GM18505 (cell line): ENCODE results near the gene TBC1D20.
"Not testable (repeated sequence)": the region's sequence is repeated elsewhere in the genome, so short reads cannot be mapped to it uniquely, and the experiment has no call there.

Experiments
- ATAC-seq: cut with Tn5 transposase; IDR thresholded peaks from one replicate; pipeline ENCODE4 v1.9.1; 2021; ENCODE audit not compliant: unreplicated experiment
- POLR2A ChIP-seq: IDR thresholded peaks from 4 replicates; pipeline ENCODE4 v1.6.1; 2011; ENCODE audit warnings: borderline replicate concordance; ENCODE audit not compliant: insufficient read depth, insufficient read length; ENCODE audit errors: extremely low read depth

Gene TBC1D20

DNA sequence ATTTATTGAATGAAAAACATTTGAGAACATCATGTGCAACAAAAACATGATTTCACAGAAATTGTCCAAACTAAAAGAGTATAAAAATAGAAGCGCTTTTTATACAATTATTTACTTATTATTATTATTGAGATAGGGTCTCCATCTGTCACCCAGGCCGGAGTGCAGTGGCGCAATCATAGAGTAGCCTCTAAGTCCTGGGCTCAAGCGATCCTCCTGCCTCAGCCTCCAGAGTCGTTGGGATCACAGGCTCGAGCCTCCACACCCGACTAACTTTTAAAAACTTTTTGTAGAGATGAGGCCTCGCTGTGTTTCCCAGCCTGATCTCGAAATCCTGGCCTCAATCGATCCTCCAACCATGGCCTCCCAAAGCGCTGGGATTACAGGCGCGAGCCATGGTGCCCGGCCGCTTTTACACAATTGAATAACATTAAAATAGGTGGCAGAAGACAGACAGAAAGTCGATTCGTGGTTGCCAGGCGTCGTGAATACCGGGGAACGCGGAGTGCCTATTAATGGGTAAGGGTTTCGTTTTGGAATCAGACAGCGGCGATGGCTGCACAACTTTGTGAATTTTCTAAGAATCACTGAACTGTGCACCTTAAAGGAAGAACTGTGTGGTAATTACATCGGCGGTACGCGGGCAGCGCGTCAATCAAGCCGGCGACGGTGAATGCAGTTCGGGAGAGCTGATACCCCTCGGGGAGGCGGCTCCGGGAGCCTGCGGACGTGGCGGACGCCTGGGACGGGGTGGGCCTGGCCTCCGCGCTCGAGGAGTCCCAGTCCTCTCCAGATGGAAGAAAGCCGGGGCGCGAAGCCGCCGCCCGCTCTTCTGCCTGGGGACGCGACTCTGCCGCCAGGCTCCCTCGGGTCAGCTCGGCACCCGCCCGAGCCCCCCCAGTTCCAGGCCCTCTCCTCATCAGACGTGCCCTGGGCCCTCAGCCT, 807 bp downstream of the TBC1D20 start:
- ATAC-seq: peak; percentile 38
- TF ChIP-seq POLR2A: no peak

DNA sequence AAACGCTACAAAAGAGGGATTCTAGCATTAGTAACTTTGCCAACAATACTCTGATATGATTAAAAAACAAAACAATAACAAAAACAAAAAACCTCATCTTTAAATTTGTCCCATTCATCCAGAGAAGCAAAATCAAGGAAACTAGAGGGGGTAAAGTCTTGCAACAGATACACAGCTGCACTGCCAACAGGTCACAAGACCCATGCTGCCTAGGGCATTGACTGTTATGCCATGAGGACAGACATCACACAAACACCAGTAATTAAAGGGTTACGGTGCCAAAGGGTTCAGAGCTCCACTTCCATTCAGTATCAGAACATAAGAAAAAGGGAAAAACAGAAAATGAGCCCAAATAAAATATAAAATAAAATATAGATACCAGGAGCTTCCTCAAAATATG, 1.6 kb downstream of the TBC1D20 start:
- no peak for TF ChIP-seq POLR2A
- no peak for ATAC-seq

DNA sequence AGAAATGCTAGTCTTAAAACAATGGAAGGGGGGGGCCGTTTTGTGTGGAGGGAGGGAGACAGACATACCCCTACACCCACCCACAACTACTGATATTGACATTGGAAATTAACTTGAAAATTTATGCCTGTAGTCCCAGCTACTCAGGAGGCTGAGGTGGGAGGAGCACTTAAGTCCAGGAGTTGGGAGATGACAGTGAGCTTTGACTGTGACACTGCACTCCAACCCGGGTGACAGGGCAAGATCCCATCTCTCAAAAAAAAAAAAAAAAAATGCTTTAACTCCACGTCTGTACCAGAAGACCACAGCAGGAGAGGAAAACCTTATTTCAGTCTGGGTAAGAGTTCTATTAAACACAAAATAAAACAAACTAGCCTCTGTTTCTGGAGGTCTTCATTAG, 2.2 kb downstream of the TBC1D20 start:
- TF ChIP-seq POLR2A: no peak
- ATAC-seq: no peak

DNA sequence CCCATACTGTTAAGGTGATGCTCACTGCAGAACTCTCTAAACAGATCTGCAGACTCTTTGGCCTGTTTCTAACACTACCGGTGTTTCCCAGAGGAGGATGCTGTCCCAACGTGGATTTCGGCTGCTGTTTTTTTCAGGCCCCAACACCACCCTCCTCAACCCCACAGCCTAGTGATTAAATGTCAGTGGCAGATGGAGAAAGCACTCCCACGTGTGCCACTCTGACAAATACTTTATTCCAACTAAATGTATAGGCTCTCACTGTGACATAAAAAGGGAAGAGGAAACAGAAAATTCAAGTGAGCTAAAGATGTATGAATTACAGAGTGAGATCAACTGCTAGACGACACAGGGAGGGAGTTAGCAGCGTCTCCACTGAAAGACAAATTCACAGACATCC, 3.6 kb downstream of the TBC1D20 start:
- no peak for ATAC-seq
- no peak for TF ChIP-seq POLR2A

DNA sequence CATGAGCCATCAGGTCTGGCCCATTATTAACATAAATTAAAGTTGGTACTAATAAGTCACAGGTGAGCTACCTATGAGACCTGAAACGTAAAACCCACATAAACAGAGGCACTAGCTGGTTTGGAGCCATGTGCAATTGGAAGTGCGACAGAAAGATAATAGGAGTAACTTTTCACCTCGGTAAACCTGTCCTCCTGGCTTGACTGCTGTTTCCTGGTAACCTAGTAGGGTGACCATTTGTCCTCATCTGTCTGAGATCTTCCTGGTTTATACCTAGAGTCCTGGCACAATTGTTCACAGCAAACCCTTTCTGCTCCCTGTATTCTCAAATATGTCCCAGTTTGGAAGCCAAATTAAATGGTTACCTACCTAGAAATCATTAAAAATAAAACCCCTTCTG, 7.4 kb downstream of the TBC1D20 start:
- ATAC-seq: no peak
- TF ChIP-seq POLR2A: no peak

DNA sequence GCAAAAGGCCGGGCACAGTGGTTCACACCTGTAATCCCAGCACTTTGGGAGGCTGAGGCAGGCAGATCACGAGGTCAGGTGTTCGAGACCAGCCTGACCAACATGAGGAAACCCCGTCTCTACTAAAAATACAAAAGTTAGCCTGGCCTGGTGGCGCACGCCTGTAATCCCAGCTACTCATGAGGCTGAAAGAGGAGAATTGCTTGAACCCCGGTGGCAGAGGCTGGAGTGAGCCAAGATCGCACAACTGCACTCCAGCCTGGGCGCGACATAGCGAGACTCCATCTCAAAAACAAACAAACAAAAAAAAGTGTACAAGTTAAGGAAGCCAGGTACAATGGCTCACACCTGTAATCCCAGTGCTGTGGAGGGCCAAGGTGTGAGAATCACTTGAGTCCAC, 10.3 kb downstream of the TBC1D20 start:
- ATAC-seq: not testable (repeated sequence)

DNA sequence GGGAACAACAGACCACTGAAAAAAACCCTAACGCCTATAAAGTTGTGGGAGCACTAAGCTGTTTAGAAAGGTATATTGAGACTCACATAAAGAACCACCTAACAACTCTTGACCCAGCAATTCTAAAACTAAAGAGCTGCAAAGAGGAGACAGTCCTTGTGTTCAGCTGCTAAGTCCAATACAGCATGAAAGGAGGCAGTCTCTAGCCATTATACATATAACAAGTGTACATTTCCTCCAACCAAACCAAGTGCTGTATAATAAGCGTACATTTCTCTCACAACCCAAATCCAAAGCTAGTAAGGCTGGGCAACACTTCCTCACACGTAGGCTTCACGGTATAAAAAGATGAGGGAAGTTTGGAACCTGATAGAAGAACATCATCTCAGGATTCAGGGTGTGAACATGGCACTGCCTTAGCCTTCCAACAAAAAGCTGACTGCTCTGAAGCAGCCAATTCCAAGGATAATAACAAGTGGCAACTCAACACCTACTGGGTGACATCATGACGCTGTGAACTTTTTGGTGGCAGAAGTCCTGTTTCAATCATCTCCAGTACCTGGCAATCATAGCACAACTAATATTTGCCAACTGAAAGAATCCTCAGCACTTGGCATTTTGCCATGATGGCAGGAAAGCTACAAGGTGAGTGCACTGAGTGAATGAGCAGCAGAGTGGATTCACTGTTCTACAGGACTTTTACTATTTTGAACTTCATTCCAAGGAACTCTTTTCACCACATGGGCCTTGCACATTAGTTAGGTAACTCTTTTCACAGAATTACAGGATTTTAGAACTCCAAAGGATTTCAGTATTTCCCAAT, 16.6 kb downstream of the TBC1D20 start:
- TF ChIP-seq POLR2A: no peak
- no peak for ATAC-seq

DNA sequence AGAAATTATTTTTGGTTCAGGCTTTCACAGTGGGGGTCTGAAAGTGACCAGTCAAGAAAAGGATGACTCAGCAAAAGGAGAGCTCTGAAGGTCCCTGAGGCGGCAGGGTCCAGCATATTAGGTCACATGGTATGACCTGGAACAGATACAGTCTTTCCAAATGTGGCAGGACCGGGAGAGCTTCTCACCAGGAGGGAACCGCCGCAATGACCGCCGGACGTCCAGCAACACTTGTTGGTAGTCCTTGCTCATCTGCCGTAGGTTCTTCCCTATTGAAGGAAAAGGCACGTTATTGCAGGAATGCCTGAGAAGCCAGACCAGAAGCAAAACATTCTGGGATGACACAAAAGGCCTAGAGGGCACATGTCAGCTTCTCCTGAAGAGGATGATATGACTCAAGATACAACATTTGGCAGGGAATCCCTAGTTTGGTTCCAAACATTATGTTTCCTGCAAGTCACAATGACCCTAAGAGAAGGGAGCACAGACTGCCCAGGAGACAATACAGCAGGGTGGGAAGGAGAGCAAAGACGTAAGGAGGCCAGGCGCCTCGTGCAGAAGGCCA, 17.4 kb downstream of the TBC1D20 start:
- no peak for TF ChIP-seq POLR2A
- no peak for ATAC-seq

DNA sequence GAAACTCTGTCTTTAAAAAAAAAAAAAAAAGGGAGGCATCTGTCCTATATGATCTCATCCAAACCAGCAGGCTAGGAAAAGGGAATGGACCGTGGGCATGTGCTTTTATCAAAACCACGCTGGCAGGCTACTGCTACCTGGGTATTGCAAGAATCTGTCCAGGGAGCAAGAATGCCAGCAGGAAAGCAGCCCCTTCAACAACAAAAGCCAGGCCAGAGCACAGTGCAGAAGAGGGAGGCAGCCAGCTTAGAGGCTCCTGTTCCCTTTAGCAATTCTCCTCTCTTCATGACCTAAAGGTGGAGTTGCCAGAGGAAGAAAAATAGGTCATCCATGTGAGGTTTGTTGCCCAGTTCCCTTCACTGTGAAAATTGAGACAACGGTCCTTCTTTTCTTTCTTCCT, 18.2 kb downstream of the TBC1D20 start:
- no peak for ATAC-seq
- TF ChIP-seq POLR2A: no peak

DNA sequence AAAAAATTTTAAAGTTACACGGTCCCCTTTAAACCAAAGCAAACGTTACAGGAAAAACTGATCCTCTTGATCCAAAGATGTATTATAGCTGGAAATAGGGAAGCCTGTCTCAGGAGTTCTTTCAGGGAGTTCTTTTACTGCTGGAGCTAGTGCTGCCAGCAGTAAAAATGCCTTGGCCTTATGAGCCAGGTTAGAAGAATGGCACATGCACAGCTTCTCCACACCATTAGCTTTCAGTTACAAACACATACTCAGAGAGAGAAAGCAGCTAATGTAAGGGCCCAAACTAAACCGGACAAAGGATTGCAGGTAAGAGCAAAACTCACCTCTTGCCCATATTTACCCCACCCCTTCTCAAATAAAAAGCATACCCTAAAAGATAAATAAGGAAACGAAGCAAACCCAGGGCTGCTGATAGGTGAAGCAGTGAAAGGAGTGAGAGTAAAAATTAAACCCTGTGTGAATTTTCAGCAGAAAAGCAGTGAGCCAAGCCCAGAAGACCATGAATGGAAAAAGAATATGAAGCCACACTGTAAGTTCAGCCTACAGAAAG, 19.0 kb downstream of the TBC1D20 start:
- ATAC-seq: no peak

DNA sequence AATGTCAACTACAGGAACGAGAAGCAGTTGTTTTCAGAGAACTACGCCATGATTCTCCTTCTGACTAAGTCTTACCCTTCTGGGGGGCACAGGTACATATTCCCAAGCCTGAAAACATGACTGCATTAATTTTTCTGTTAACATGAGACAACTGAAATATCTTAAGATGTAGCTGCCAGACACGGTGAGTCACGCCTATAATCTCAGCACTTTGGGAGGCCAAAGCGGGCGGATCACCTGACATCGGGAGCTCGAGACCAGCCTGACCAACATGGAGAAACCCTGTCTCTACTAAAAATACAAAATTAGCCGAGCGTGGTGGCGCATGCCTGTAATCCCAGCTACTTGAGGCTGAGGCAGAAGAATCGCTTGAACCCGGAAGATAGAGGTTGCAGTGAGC, 21.7 kb downstream of the TBC1D20 start:
- no peak for ATAC-seq
- TF ChIP-seq POLR2A: no peak

More for the DNA sequence above, 19.0 kb downstream of the TBC1D20 start:
- TF ChIP-seq POLR2A: no peak

DNA sequence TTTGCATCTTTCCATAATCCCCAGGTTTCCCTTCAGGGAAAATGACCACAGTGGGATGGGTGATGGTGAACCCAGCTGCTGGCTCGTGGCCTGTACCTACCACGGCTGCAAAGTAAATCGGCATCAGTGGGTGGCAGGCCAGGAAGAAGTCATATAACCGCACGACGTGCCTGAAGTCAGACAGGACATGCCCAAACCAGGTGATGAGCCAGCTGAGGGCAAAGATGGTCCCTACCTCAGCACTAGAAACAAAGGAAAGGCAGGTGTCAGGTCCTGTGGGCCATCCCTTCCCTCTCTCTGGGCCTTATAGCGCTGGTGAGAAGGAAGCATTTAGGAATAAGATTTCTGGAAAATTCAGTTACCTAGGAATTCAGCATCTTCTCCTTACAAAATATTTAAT, 22.2 kb downstream of the TBC1D20 start:
- TF ChIP-seq POLR2A: no peak
- no peak for ATAC-seq
